Right lobe of liver (tissue), 6 donors: ENCODE measurements around the gene EPHA2. TPM values are rescaled to one million over a fixed set of nuclear protein-coding genes. Genes with fewer than 3 reads are reported as not detected.

Experiments used
- ATAC-seq, 4 donors: fragments of 200-7000 bp; cut with Tn5 transposase; one replicate each; pipeline ENCODE4 v1.9.1; 2020; ENCODE audit warnings: mild to moderate bottlenecking in 4 of 4, moderate library complexity in 4 of 4
- DNase-seq, 3 donors: peaks; one replicate each; pipeline ENCODE4 v3.0.0-alpha.2; 2020
- H3K27ac ChIP-seq, 3 donors: fragments of 200-600 bp; one replicate each; pipeline ENCODE4 v1.8.0; 2022
- H3K27me3 ChIP-seq, 2 donors: fragments of 200-600 bp; one replicate each; pipeline ENCODE4 v1.8.0; 2022
- H3K36me3 ChIP-seq, 4 donors: fragments of 200-600 bp; sonication (generic) in 1 of 4; one replicate each; pipeline versions ENCODE4 v1.5.1 to v1.8.0; 2017 to 2022; ENCODE audit warnings: control low read depth in 1 of 4
- H3K4me1 ChIP-seq, 4 donors: fragments of 200-600 bp; sonication (generic) in 1 of 4; one replicate each; pipeline versions ENCODE4 v1.5.1 to v1.8.0; 2017 to 2022; ENCODE audit warnings: control low read depth in 1 of 4
- H3K4me3 ChIP-seq, 3 donors: fragments of 200-600 bp; one replicate each; pipeline ENCODE4 v1.8.0; 2022
- H3K9me3 ChIP-seq, 4 donors: fragments of 200-600 bp; sonication (generic) in 1 of 4; one replicate each; pipeline versions ENCODE4 v1.5.1 to v1.8.0; 2017 to 2022; ENCODE audit warnings: control low read depth in 1 of 4
- POLR2A ChIP-seq: fragments of 450-650 bp; IDR thresholded peaks from one replicate; pipeline ENCODE4 v1.6.1; 2017; ENCODE audit warnings: antibody characterized with exemption, mild to moderate bottlenecking
- WGBS: methylation state at CpG from one replicate; pipeline ENCODE4 v1.1.6; 2018; ENCODE audit warnings: low coverage, low lambda C conversion rate; ENCODE audit not compliant: insufficient coverage; ENCODE audit errors: missing lambda C conversion rate; 5-methylcytosine and 5-hydroxymethylcytosine counted together
- intact Hi-C, 2 donors: fragments of 100-400 bp; cut with DNase I; formaldehyde crosslinking; loops; one replicate each; pipeline versions ENCODE4 v1.11.2 to v1.14.1; 2022
- total RNA-seq, 6 experiments: library from RNA; depleted of rRNA in 2 of 6; stranded (reverse); fragments of >200 nt in 2 of 6; fragmentation: NEBNext Ultra II Directional in 3 of 6; extraction: Animal tissue kit (Norgen Biotek cat#: 25700) in 3 of 6; gene quantifications; one replicate each; pipeline versions ENCODE4 v1.1.0 to v1.2.4, GENCODE V29; 2016 to 2023
- TF ChIP-seq, protein P1 (sequence below), 4 donors: fragments of 200-600 bp in 3 of 4; fragments of 450-650 bp in 1 of 4; IDR thresholded peaks; one replicate each; pipeline versions ENCODE4 v1.5.1 to v1.8.0; 2016 to 2022; ENCODE audit warnings: antibody characterized with exemption in 4 of 4, mild to moderate bottlenecking in 2 of 4
- donor health status: DM: no; HTN: yes; CAD: no.
- donor health status: DM: no; HTN: no; CAD: no.
- donor health status: DM: no; HTN: no; CAD: no.
- donor health status: DM: no; HTN: yes; CAD: no.
- donor health status: DM: no; HTN: yes; CAD: no.

Gene EPHA2
- total RNA-seq, 6 experiments from 2014 or later, result 6.0 to 14.7 (median 10.8) TPM

- peak overlapping the region in 2 of 3 donors; percentile 33 to 40 for H3K27ac ChIP-seq
- no peaks in the 10 kb centered on the region for H3K36me3 ChIP-seq
- H3K4me3 ChIP-seq, result no peak overlapping the region
- H3K4me1 ChIP-seq, result peaks cover 2 to 38% (median 20%) of the 10 kb centered on the region in 4 donors
- DNase-seq (peak in 1 of 3 donors; percentile 64), ATAC-seq (peak in 3 of 4 donors; percentile 6 to 24 (median 14))
- H3K9me3 ChIP-seq, result no peaks in the 10 kb centered on the region
- TF ChIP-seq POLR2A, result no peak
- TF ChIP-seq, protein P1, sequence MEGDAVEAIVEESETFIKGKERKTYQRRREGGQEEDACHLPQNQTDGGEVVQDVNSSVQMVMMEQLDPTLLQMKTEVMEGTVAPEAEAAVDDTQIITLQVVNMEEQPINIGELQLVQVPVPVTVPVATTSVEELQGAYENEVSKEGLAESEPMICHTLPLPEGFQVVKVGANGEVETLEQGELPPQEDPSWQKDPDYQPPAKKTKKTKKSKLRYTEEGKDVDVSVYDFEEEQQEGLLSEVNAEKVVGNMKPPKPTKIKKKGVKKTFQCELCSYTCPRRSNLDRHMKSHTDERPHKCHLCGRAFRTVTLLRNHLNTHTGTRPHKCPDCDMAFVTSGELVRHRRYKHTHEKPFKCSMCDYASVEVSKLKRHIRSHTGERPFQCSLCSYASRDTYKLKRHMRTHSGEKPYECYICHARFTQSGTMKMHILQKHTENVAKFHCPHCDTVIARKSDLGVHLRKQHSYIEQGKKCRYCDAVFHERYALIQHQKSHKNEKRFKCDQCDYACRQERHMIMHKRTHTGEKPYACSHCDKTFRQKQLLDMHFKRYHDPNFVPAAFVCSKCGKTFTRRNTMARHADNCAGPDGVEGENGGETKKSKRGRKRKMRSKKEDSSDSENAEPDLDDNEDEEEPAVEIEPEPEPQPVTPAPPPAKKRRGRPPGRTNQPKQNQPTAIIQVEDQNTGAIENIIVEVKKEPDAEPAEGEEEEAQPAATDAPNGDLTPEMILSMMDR (IDR thresholded peaks at IDR 0.05), result no peak
- 19% methylated on average over 6 of the region's 12 CpGs for WGBS
- no peaks in the 10 kb centered on the region for H3K27me3 ChIP-seq
- intact Hi-C loops, result no loop called here
Observed at GRCh38 chr1:16173447-16174260, 17.8 kb upstream of the EPHA2 start.

DNA sequence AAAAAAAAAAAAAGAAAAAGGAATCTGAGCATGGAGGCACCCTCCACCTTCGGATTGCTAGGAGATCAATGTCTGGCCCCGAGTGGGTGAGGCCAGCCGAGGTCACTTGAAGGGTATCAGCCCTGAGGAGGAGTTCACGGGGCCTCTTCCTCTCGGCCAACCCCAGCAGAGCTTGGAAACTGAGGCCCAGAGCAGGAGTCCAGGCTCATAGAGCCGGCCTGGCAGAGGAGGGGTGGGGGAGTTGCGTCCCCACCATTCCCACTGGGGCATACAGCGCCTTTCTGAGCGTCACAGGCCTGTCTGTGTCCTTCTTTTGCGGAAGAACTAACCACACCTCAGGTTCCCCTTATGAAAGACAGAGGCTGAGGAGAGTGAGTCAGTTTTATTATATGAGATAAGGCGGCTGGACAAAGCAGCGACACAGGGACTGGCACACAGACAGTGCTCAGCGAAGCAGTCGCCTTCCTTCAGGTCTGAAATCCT lies 17.1 kb upstream of the EPHA2 start:
- Histone ChIP-seq H3K4me3 (no peak overlapping the region), H3K36me3 (no peaks in the 10 kb centered on the region), H3K27ac (peak overlapping the region in 2 of 3 donors; percentile 33 to 40), H3K9me3 (no peaks in the 10 kb centered on the region), H3K4me1 (peaks cover 2 to 34% (median 17%) of the 10 kb centered on the region in 4 donors), H3K27me3 (no peaks in the 10 kb centered on the region)
- TF ChIP-seq, protein P1 (IDR thresholded peaks at IDR 0.05), result no peak
- TF ChIP-seq POLR2A, result no peak
- 63% methylated on average over 12 of the region's 14 CpGs for WGBS
- ATAC-seq (peak in 3 of 4 donors; percentile 1 to 23 (median 16)), DNase-seq (no peak)
- intact Hi-C loops, result no loop called here

DNA sequence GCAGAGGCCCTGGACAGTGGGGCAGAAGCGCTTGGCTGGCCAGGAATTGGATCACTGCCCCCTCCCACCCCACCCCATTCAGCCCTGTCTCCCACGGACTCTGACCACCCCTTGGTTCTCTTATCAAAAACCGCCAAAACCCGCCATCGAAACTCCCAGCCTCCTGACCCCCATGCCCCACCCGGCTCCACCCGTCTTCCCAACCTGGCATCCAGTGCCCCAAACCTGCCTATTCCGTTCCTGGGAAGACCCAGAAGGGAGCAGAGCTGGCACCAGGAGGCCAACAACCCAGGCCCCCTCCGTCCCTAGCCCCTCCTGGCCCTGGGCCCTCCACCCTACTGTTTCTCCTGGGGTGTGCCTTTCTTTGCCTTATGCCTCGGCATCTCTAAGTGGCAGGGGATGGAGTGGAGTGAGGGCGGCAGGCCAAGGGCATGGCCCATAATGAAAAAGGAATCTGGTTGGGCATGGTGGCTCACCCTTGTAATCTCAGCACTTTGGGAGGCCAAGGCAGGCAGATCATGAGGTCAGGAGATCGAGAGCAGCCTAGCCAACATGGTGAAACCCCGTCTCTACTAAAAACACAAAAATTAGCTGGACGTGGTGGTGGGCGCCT lies 16.5 kb upstream of the EPHA2 start:
- Histone ChIP-seq H3K27ac (no peak overlapping the region), H3K9me3 (no peaks in the 10 kb centered on the region), H3K4me1 (peaks cover 2 to 28% (median 14%) of the 10 kb centered on the region in 4 donors), H3K4me3 (no peak overlapping the region), H3K27me3 (no peaks in the 10 kb centered on the region), H3K36me3 (no peaks in the 10 kb centered on the region)
- no peak for DNase-seq
- 88% methylated on average over 9 of the region's 15 CpGs for WGBS
- intact Hi-C loops, result no loop called here
- ATAC-seq, result no peak
- no peak for TF ChIP-seq POLR2A
- TF ChIP-seq, protein P1 (IDR thresholded peaks at IDR 0.05), result no peak

DNA sequence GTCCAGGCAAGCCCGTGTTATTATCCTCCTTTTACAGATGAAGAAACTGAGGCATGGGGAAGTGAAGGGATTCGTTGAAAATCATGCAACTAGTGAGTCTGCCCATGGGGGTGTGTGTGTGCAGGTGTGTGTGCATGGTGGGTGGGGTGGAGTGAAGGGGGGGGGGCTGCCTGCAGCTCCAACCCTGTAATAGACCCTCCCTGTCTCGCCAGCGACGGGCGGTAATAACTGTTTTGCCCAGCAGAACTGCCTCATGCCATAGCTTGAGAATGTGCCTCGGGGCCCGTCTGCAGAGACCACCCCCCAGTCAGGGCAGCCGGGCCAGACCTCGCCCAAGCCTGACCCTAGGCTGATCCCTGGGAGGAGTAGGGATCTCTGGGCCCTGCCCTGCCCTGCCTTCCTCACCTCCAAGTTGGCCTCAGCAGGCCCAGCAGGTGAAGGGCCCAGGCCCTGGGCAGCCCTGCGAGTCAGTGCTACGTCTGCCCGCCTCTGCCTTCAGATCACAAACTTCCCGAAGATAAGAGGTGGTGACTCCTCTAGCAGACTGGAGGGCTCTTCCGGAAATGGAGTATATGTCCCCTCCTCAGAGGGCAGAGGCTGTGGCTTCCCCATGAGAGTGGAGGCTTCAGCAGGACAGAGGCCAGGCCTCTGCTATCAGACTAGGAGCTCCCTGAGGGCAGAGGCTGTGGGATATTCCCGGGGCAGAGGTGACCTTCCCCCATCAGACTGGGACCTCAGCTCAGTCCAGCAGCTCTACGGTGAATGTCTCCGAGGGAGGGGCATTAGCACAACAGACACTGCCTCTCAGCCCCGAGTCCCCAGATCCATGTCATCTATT lies 15.7 kb upstream of the EPHA2 start:
- TF ChIP-seq POLR2A, result no peak
- TF ChIP-seq, protein P1 (IDR thresholded peaks at IDR 0.05), result no peak
- DNase-seq (no peak), ATAC-seq (no peak)
- H3K27ac ChIP-seq, result no peak overlapping the region
- H3K36me3 ChIP-seq, result no peaks in the 10 kb centered on the region
- peaks cover 2 to 20% (median 11%) of the 10 kb centered on the region in 4 donors for H3K4me1 ChIP-seq
- H3K27me3 ChIP-seq, result no peaks in the 10 kb centered on the region
- intact Hi-C loops, result no loop called here
- no peaks in the 10 kb centered on the region for H3K9me3 ChIP-seq
- 24% methylated on average over 2 of the region's 19 CpGs for WGBS
- H3K4me3 ChIP-seq, result no peak overlapping the region
